IMR-90 (cell line): Measurements from ENCODE around the gene PPP1R14C.

Experiments
- BHLHE40 ChIP-seq: fragments of 150-350 bp; IDR thresholded peaks from 2 replicates; pipeline ENCODE4 v1.6.1; 2016; ENCODE audit warnings: mild to moderate bottlenecking, low read depth, low read length
- CEBPB ChIP-seq: IDR thresholded peaks from 2 replicates; pipeline ENCODE4 v1.6.1; 2012; ENCODE audit warnings: low read depth, low read length, improper control_type of control experiment
- ELK1 ChIP-seq: fragments of 150-350 bp; IDR thresholded peaks from 2 replicates; pipeline ENCODE4 v1.6.1; 2016; ENCODE audit warnings: low read depth, mild to moderate bottlenecking, low read length, moderate library complexity, borderline replicate concordance
- MAFK ChIP-seq: IDR thresholded peaks from 2 replicates; pipeline ENCODE4 v1.6.1; 2012; ENCODE audit warnings: low read depth, low read length, improper control_type of control experiment
- MAZ ChIP-seq: IDR thresholded peaks from 2 replicates; pipeline ENCODE4 v1.6.1; 2012; ENCODE audit warnings: low read depth, mild to moderate bottlenecking, low read length, improper control_type of control experiment, moderate library complexity, borderline replicate concordance
- NFE2L2 ChIP-seq: fragments of 150-350 bp; IDR thresholded peaks from 2 replicates; pipeline ENCODE4 v1.6.1; 2016; ENCODE audit warnings: low read depth, mild to moderate bottlenecking, low read length
- POLR2A ChIP-seq: IDR thresholded peaks from 2 replicates; pipeline ENCODE4 v1.6.1; 2012; ENCODE audit warnings: mild to moderate bottlenecking, low read depth, low read length
- RAD21 ChIP-seq: IDR thresholded peaks from 2 replicates; pipeline ENCODE4 v1.6.1; 2012; ENCODE audit warnings: low read length, improper control_type of control experiment
- SMC3 ChIP-seq: fragments of 150-350 bp; IDR thresholded peaks from 2 replicates; pipeline ENCODE4 v1.6.1; 2016; ENCODE audit warnings: low read depth, mild to moderate bottlenecking, antibody characterized with exemption, low read length, moderate library complexity
- TF ChIP-seq, protein P1 (sequence below): conservative IDR thresholded peaks from 2 replicates; pipeline ENCODE4 v1.5.1; 2012; ENCODE audit warnings: mild to moderate bottlenecking, low read depth, low read length, improper control_type of control experiment
- TF ChIP-seq, protein P2 (sequence below): fragments of 150-350 bp; IDR thresholded peaks from 2 replicates; pipeline ENCODE4 v1.6.1; 2017; ENCODE audit warnings: mild to moderate bottlenecking, antibody characterized with exemption, low read length, low read depth

GRCh38 chr6:150134280-150134920 is 8.4 kb upstream of the PPP1R14C start:
- no peak for TF ChIP-seq SMC3
- TF ChIP-seq, protein P1, sequence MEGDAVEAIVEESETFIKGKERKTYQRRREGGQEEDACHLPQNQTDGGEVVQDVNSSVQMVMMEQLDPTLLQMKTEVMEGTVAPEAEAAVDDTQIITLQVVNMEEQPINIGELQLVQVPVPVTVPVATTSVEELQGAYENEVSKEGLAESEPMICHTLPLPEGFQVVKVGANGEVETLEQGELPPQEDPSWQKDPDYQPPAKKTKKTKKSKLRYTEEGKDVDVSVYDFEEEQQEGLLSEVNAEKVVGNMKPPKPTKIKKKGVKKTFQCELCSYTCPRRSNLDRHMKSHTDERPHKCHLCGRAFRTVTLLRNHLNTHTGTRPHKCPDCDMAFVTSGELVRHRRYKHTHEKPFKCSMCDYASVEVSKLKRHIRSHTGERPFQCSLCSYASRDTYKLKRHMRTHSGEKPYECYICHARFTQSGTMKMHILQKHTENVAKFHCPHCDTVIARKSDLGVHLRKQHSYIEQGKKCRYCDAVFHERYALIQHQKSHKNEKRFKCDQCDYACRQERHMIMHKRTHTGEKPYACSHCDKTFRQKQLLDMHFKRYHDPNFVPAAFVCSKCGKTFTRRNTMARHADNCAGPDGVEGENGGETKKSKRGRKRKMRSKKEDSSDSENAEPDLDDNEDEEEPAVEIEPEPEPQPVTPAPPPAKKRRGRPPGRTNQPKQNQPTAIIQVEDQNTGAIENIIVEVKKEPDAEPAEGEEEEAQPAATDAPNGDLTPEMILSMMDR = no peak
- no peak for TF ChIP-seq ELK1
- TF ChIP-seq POLR2A = no peak
- TF ChIP-seq RAD21 = no peak
- no peak for TF ChIP-seq MAZ
- TF ChIP-seq CEBPB = no peak
- no peak for TF ChIP-seq MAFK
- no peak for TF ChIP-seq BHLHE40
- TF ChIP-seq, protein P2, sequence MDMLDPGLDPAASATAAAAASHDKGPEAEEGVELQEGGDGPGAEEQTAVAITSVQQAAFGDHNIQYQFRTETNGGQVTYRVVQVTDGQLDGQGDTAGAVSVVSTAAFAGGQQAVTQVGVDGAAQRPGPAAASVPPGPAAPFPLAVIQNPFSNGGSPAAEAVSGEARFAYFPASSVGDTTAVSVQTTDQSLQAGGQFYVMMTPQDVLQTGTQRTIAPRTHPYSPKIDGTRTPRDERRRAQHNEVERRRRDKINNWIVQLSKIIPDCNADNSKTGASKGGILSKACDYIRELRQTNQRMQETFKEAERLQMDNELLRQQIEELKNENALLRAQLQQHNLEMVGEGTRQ = no peak
- TF ChIP-seq NFE2L2 = no peak
